Astrocyte (in vitro differentiated cells and primary cell): ENCODE data around the gene MEGF11.

Source experiments
- EZH2 ChIP-seq: IDR thresholded peaks from 2 replicates; pipeline ENCODE4 v1.6.1; 2012; ENCODE audit warnings: mild to moderate bottlenecking, low read length, inconsistent platforms; ENCODE audit not compliant: insufficient read depth
- TF ChIP-seq, protein P1 (sequence below): IDR thresholded peaks from 2 replicates; pipeline ENCODE4 v1.5.1; 2011; ENCODE audit warnings: low read depth, mild to moderate bottlenecking, inconsistent platforms, low read length, moderate library complexity; ENCODE audit not compliant: insufficient read depth

GRCh38 chr15:65925338-65925737 is 328.2 kb downstream of the MEGF11 start:
- TF ChIP-seq, protein P1, sequence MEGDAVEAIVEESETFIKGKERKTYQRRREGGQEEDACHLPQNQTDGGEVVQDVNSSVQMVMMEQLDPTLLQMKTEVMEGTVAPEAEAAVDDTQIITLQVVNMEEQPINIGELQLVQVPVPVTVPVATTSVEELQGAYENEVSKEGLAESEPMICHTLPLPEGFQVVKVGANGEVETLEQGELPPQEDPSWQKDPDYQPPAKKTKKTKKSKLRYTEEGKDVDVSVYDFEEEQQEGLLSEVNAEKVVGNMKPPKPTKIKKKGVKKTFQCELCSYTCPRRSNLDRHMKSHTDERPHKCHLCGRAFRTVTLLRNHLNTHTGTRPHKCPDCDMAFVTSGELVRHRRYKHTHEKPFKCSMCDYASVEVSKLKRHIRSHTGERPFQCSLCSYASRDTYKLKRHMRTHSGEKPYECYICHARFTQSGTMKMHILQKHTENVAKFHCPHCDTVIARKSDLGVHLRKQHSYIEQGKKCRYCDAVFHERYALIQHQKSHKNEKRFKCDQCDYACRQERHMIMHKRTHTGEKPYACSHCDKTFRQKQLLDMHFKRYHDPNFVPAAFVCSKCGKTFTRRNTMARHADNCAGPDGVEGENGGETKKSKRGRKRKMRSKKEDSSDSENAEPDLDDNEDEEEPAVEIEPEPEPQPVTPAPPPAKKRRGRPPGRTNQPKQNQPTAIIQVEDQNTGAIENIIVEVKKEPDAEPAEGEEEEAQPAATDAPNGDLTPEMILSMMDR, result no peak
- no peak for TF ChIP-seq EZH2
